HepG2 (cell line): Measurements from ENCODE around the gene F12. TPM values are rescaled to one million over a fixed set of nuclear protein-coding genes. Genes with fewer than 3 reads are reported as not detected.

Experiments
- BCLAF1 ChIP-seq: fragments of 450-650 bp; IDR thresholded peaks from 2 replicates; pipeline ENCODE4 v1.6.1; 2017; ENCODE audit warnings: mild to moderate bottlenecking
- CREBL2 ChIP-seq: sonication (generic); formaldehyde crosslinking; IDR thresholded peaks from 2 replicates; pipeline ENCODE4 v1.8.1; 2023; ENCODE audit warnings: missing genetic modification reagents, mild to moderate bottlenecking, borderline replicate concordance
- FOXA3 ChIP-seq: IDR thresholded peaks from 2 replicates; pipeline ENCODE4 v1.6.1; 2016; ENCODE audit warnings: missing genetic modification reagents, missing compliant biosample characterization
- HES4 ChIP-seq: sonication (generic); formaldehyde crosslinking; IDR thresholded peaks from 2 replicates; pipeline ENCODE4 v1.9.0; 2021; ENCODE audit warnings: mild to moderate bottlenecking, missing genetic modification reagents, borderline replicate concordance
- MAFF ChIP-seq: IDR thresholded peaks from 2 replicates; pipeline ENCODE4 v1.6.1; 2011; ENCODE audit warnings: low read depth, low read length, improper control_type of control experiment
- MAFG ChIP-seq: sonication (generic); formaldehyde crosslinking; IDR thresholded peaks from 2 replicates; pipeline ENCODE4 v1.5.1; 2020; ENCODE audit warnings: mild to moderate bottlenecking, missing genetic modification reagents
- MAFK ChIP-seq, 2 experiments: IDR thresholded peaks in 1 of 2; conservative IDR thresholded peaks in 1 of 2; 2 replicates each; pipeline ENCODE4 v1.6.1; 2011; ENCODE audit warnings: improper control_type of control experiment in 2 of 2, low read length in 2 of 2
- MEF2D ChIP-seq: sonication (generic); formaldehyde crosslinking; IDR thresholded peaks from 2 replicates; pipeline ENCODE4 v1.5.1; 2020; ENCODE audit warnings: mild to moderate bottlenecking, missing genetic modification reagents
- NCOA2 ChIP-seq: sonication (generic); formaldehyde crosslinking; IDR thresholded peaks from 2 replicates; pipeline ENCODE4 v1.8.0; 2022; ENCODE audit warnings: inconsistent platforms
- RFX1 ChIP-seq: fragments of 450-650 bp; IDR thresholded peaks from 2 replicates; pipeline ENCODE4 v1.6.1; 2017
- SIN3B ChIP-seq: fragments of 150-350 bp; IDR thresholded peaks from 2 replicates; pipeline ENCODE4 v1.6.1; 2014; ENCODE audit warnings: low read length
- SRF ChIP-seq: IDR thresholded peaks from 2 replicates; pipeline ENCODE4 v1.6.1; 2011; ENCODE audit warnings: mild to moderate bottlenecking, low read depth, low read length, moderate library complexity
- TGIF2 ChIP-seq: IDR thresholded peaks from 2 replicates; pipeline ENCODE4 v1.6.1; 2016; ENCODE audit warnings: control low read depth, missing compliant biosample characterization
- ZNF282 ChIP-seq: fragments of 450-650 bp; IDR thresholded peaks from 2 replicates; pipeline ENCODE4 v1.6.1; 2018; ENCODE audit not compliant: partially characterized antibody
- ZNF329 ChIP-seq: sonication (generic); formaldehyde crosslinking; IDR thresholded peaks from 2 replicates; pipeline ENCODE4 v1.9.0; 2021; ENCODE audit warnings: low read depth, mild to moderate bottlenecking, missing genetic modification reagents
- ZNF468 ChIP-seq: sonication (generic); formaldehyde crosslinking; IDR thresholded peaks from 2 replicates; pipeline ENCODE4 v1.8.0; 2022; ENCODE audit warnings: mild to moderate bottlenecking, moderate library complexity, missing genetic modification reagents
- ZNF674 ChIP-seq: sonication (generic); formaldehyde crosslinking; IDR thresholded peaks from 2 replicates; pipeline ENCODE4 v1.5.0; 2020; ENCODE audit warnings: low read depth, mild to moderate bottlenecking, missing genetic modification reagents
- polyA plus RNA-seq, 8 experiments: library from polyadenylated mRNA; depleted of rRNA in 3 of 8; stranded (reverse) in 7 of 8; unstranded in 1 of 8; fragments of >200 nt; fragmentation: Illumina TruSeq in 4 of 8; extraction: Trizol in 4 of 8; gene quantifications; 2 replicates each; pipeline versions ENCODE4 v1.2.1 to v1.2.3, GENCODE V29; 2011 to 2016; ENCODE audit warnings: low read depth in 4 of 8, missing spikeins in 1 of 8, mixed read lengths in 1 of 8; ENCODE audit not compliant: insufficient read depth in 1 of 8
- total RNA-seq, 5 experiments: library from RNA; depleted of rRNA; stranded (reverse); fragments of >200 nt; fragmentation: Illumina TruSeq; extraction: Trizol; gene quantifications; 2 replicates each; pipeline ENCODE4 v1.2.3, GENCODE V29; 2016; ENCODE audit warnings: low read depth in 1 of 5
- TF ChIP-seq, protein P1 (sequence below): sonication (generic); formaldehyde crosslinking; IDR thresholded peaks from 2 replicates; pipeline ENCODE4 v1.4.0; 2020; ENCODE audit warnings: missing genetic modification reagents, borderline replicate concordance
- TF ChIP-seq, protein P2 (sequence below): sonication (generic); formaldehyde crosslinking; IDR thresholded peaks from 2 replicates; pipeline ENCODE4 v1.4.0; 2020; ENCODE audit warnings: missing genetic modification reagents
- TF ChIP-seq, protein P3 (sequence below): IDR thresholded peaks from 2 replicates; pipeline ENCODE4 v1.6.1; 2016; ENCODE audit warnings: mild to moderate bottlenecking, missing biosample characterization, missing genetic modification reagents

F12 gene
- total and polyA plus RNA-seq, 2 of the 13 experiments (the other 11 are each of a cell fraction or from before 2014, with no cell fraction given): 2.5 to 3.0 TPM

GRCh38 chr5:177378884-177379883 is 30.2 kb downstream of the F12 start (continued):
- TF ChIP-seq, protein P1, sequence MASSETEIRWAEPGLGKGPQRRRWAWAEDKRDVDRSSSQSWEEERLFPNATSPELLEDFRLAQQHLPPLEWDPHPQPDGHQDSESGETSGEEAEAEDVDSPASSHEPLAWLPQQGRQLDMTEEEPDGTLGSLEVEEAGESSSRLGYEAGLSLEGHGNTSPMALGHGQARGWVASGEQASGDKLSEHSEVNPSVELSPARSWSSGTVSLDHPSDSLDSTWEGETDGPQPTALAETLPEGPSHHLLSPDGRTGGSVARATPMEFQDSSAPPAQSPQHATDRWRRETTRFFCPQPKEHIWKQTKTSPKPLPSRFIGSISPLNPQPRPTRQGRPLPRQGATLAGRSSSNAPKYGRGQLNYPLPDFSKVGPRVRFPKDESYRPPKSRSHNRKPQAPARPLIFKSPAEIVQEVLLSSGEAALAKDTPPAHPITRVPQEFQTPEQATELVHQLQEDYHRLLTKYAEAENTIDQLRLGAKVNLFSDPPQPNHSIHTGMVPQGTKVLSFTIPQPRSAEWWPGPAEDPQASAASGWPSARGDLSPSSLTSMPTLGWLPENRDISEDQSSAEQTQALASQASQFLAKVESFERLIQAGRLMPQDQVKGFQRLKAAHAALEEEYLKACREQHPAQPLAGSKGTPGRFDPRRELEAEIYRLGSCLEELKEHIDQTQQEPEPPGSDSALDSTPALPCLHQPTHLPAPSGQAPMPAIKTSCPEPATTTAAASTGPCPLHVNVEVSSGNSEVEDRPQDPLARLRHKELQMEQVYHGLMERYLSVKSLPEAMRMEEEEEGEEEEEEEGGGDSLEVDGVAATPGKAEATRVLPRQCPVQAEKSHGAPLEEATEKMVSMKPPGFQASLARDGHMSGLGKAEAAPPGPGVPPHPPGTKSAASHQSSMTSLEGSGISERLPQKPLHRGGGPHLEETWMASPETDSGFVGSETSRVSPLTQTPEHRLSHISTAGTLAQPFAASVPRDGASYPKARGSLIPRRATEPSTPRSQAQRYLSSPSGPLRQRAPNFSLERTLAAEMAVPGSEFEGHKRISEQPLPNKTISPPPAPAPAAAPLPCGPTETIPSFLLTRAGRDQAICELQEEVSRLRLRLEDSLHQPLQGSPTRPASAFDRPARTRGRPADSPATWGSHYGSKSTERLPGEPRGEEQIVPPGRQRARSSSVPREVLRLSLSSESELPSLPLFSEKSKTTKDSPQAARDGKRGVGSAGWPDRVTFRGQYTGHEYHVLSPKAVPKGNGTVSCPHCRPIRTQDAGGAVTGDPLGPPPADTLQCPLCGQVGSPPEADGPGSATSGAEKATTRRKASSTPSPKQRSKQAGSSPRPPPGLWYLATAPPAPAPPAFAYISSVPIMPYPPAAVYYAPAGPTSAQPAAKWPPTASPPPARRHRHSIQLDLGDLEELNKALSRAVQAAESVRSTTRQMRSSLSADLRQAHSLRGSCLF: peak; percentile 27; the same call in 1 of the 2 replicates
- no peak for TF ChIP-seq ZNF282
- no peak for TF ChIP-seq BCLAF1
- no peak for TF ChIP-seq RFX1
- TF ChIP-seq CREBL2 (CRISPR knock-in tag): no peak
- peak; percentile 57 for TF ChIP-seq FOXA3
- peak; percentile 64 for TF ChIP-seq SRF
- TF ChIP-seq, protein P2, sequence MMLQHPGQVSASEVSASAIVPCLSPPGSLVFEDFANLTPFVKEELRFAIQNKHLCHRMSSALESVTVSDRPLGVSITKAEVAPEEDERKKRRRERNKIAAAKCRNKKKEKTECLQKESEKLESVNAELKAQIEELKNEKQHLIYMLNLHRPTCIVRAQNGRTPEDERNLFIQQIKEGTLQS (CRISPR knock-in tag): peak; percentile 81
- no peak for TF ChIP-seq ZNF674 (CRISPR knock-in tag)
- TF ChIP-seq HES4 (CRISPR knock-in tag): no peak
- TF ChIP-seq MAFK (conservative IDR thresholded peaks at IDR 0.05 in 1 of 2, IDR thresholded peaks at IDR 0.05 in 1 of 2; ENCODE audit: low read length in 2 of 2): peak; percentile 79 to 96
- TF ChIP-seq MEF2D (CRISPR knock-in tag): 0 out of 2 replicates have a peak, but pooled peaks have one; percentile 35
- peak; percentile 79 for TF ChIP-seq ZNF329
- TF ChIP-seq, protein P3, sequence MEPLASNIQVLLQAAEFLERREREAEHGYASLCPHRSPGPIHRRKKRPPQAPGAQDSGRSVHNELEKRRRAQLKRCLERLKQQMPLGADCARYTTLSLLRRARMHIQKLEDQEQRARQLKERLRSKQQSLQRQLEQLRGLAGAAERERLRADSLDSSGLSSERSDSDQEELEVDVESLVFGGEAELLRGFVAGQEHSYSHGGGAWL (CRISPR knock-in tag): peak; percentile 67; the same call in 1 of the 2 replicates
- peak; percentile 30; the same call in 1 of the 2 replicates for TF ChIP-seq TGIF2 (CRISPR knock-in tag)
- no peak for TF ChIP-seq ZNF468 (CRISPR knock-in tag)
- TF ChIP-seq NCOA2 (CRISPR knock-in tag): 0 out of 2 replicates have a peak, but pooled peaks have one; percentile 42
- TF ChIP-seq MAFF: peak; percentile 84
- TF ChIP-seq MAFG: peak; percentile 88
- TF ChIP-seq SIN3B: no peak
